ENCODE data around the gene SLAMF9.
A peak's percentile ranks its signal among the peaks of the same experiment; 100 is the strongest.

Gene SLAMF9

DNA sequence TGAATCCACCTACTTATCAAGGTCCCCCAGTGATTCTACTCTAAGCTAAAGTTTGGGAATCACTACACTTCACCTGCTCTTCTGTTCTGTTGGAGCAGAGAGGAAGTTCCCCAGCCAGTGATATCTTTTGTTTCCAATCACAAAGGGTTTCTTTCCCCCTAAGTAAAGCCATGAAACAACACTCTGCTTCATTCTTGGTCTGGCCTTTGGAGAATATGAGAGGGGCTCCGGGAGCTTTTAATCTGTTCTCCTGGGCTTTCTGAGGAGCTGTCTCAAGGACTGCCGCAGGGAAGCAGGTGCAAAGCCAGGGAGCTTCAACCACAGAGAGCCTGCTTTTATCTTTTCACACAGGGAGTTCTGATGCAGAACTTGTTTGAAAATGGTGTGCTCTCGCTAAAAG is 10.1 kb upstream of the SLAMF9 start:
- TF ChIP-seq POLR2A (IDR thresholded peaks at IDR 0.05; ENCODE audit: low read depth, low read length): no peak
- FAIRE-seq (no peak), DNase-seq (ENCODE audit: insufficient read length, low spot score) (no peak)

DNA sequence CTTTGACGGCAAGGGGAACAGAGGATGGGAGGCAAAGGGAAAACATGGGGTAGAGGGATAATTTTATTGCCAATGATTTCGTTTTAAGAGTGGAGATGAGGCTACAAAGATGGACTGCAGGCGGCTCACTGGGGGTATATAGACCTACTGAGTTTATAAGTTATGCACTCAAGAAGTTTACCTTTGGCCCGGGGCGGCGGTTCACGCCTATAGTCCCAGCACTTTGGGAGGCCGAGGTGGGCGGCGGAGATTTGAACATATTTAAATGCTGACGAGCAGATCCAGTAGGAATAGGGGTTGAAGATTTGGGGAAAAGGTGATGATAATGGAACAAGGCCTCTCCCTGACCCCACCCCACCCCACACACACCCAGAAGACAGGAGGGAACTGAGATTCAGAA is 8.1 kb upstream of the SLAMF9 start:
- FAIRE-seq (no peak), DNase-seq (ENCODE audit: insufficient read length, low spot score) (no peak)
- TF ChIP-seq POLR2A (IDR thresholded peaks at IDR 0.05; ENCODE audit: low read depth, low read length): no peak

DNA sequence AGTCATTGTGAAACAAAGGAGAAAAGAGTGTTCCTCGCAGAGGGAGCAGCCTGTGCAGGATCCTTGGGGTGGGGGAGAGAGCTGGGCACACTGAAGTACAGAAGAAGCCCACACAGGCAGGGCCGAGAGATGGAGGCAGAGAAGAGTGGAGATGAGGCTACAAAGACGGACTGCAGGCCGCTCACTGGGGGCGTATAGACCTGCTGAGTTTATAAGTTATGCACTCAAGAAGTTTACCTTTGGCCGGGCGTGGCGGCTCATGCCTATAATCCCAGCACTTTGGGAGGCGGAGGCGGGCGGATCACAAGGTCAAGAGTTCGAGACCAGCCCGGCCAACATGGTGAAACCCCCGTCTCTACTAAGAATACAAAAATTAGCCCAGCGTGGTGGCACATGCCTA is 7.6 kb upstream of the SLAMF9 start:
- FAIRE-seq (no peak), DNase-seq (ENCODE audit: insufficient read length, low spot score) (no peak)
- no peak for TF ChIP-seq POLR2A (IDR thresholded peaks at IDR 0.05; ENCODE audit: low read depth, low read length)

DNA sequence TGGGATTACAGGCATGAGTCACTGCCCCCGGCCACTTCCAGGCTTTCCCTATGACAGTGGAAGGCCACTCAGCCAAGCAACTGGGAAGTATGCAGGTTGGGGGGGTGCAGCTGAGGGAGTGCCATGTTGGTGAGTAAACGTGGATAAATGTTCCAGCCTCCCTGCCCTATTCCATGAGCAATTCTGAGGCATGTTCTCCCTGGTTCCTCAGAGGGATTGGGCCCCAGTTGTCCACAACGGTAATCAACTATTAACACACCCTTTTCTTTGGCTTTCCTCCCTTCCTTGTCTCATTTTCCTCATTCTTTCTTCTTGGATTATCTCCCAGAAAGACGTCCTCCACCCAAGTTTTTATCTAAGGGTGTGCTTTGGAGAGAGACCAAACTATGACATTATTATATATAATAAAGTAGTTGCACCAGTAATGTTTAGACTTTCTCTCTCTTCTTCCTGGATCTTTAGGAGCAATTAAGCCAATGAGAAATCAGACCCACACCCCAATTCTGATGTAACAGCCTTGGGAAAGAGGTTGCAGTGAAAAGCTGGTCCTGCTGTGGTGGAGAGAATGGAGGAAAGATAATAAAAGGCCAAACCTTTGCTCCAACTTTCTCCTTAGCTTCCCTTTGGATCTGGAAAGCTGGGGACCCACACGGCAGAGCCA is 6.8 kb upstream of the SLAMF9 start:
- FAIRE-seq (no peak), DNase-seq (ENCODE audit: insufficient read length, low spot score) (peak; percentile 73)
- no peak for TF ChIP-seq POLR2A (IDR thresholded peaks at IDR 0.05; ENCODE audit: low read depth, low read length)

DNA sequence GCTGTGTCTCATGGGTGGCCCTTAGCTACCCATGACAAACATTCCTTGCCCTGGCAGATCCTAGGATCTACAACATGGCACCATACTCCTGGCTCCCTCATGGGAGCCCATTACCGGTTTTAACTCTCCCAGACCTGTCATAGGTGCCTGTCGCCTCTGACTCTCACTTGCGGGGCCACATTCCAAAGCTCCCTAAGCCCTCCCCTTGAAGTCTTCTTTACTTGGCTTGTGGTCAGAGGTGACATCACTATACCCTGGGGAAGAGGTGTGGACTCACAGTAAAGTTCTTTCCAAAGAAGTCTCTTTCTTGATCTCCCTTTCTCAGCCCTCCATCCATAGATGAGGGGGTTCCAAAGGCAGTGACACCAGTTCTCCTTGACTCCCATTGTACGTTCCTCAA is 5.4 kb upstream of the SLAMF9 start:
- FAIRE-seq: no peak
- no peak for DNase-seq (ENCODE audit: insufficient read length, low spot score)
- no peak for TF ChIP-seq POLR2A (IDR thresholded peaks at IDR 0.05; ENCODE audit: low read depth, low read length)

DNA sequence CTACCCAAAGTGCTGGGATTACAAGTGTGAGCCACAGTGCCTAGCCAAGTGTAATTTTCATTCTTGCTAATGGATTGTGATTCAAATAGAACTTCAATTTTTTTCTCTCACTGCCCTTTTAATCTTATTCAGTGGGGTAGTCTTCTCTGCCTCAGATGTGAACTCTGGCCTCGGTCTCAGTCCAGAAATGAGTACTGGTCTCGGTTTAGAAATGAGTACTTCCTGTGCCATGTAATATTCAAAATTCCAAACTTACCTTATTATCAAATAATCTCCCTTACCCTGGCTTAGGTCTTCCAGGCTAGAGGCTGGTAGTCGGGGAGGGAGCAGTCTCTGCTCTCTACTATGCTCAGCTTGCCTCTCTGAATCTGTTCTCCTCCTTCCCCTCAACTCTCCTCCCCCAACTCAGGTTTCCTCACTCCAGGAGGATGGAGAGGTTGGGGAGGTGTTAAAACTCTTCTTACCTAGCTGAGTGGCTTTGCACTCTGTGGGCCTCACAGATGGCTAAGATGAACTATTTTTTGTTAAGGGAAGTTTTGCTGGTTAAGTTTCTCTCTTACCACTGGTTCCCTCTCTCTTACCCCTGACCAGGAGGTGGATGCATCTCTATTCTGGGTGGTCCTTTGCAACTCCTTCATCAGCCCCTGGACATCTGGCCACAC is 4.8 kb upstream of the SLAMF9 start:
- no peak for DNase-seq (ENCODE audit: insufficient read length, low spot score)
- FAIRE-seq: no peak
- no peak for TF ChIP-seq POLR2A (IDR thresholded peaks at IDR 0.05; ENCODE audit: low read depth, low read length)

DNA sequence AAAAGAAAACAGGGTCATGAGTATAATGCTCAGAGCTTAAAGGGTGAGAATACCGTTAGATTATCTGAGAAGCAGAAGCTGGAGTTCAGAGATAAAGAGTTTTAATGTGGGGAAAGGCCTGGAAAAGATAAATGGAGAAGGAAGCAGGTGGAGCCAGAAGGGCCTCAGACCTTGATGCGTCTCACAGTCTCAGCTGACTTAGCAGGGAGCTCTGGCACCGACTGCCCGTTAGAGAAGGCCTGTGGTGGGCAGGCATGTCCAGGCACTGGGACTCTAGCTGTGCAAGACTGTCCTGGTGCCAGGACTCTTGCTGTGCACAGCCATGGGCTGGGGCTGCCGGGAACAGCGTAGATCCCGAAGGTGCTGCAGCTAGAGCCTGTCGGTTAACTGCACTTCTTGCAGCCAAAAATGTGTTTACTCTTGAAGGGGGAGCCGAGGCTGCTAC is 3.8 kb upstream of the SLAMF9 start:
- FAIRE-seq: no peak
- DNase-seq (ENCODE audit: insufficient read length, low spot score): no peak
- no peak for TF ChIP-seq POLR2A (IDR thresholded peaks at IDR 0.05; ENCODE audit: low read depth, low read length)

DNA sequence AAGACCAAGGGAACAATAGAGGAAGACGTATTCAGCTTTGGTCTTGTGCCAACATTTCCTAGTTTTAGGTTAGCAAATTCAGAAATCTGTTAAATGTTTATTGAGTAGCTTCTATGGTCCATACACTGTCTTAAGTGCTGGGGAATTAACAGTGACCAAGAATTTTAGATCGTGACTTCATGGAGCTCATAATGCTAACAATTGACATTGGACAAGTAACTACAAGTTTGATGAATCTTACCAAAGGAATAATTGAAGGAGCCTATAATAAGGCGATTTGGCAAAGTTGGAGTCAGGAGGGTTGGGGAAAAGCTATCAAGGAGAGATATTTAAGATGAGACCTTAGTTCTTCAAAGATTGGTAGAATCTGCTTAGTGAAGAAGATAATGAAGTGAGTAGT is 1.4 kb upstream of the SLAMF9 start:
- FAIRE-seq (no peak), DNase-seq (ENCODE audit: insufficient read length, low spot score) (no peak)
- no peak for TF ChIP-seq POLR2A (IDR thresholded peaks at IDR 0.05; ENCODE audit: low read depth, low read length)

DNA sequence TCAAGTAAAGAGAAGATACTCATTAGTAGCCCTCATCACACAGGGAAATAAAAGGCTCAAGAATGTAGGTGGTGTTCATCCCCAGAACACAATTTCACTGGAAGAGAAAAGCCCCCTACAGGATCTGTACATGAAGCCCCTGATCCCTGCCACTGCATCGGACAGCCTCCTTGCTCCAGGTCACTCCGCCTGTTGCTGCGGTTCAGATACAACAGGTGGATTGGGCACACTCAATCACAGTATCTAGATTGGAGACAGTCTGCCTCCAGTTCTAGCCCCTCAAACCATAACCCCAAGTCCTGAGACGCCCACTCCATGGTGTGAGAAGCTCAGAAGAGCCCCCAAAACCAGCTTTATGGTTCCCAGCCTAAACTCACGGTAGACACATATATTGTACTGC is 1.1 kb downstream of the SLAMF9 start:
- no peak for DNase-seq (ENCODE audit: insufficient read length, low spot score)
- no peak for FAIRE-seq
- TF ChIP-seq POLR2A (IDR thresholded peaks at IDR 0.05; ENCODE audit: low read depth, low read length): no peak

DNA sequence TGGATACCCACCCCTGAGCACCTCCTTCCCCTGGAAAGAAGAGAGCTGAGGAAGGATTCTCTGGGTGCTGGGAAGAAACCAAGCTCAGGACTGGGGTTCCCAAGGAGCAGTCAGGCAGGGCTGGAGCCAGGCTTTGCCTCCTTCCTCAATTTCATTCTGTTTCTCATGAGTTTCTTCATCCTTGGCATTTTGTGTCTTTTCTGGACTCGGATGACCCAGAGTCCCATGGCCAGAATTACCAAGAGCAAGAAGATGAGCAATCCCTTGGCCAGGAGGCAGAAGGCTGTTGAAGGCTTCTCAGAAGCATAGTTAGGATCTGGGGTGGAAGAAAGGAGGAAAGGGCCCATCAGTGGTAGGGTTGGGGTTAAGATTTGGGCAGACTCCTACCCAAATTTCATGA is 2.5 kb downstream of the SLAMF9 start:
- DNase-seq (ENCODE audit: insufficient read length, low spot score) (no peak), FAIRE-seq (no peak)
- no peak for TF ChIP-seq POLR2A (IDR thresholded peaks at IDR 0.05; ENCODE audit: low read depth, low read length)

DNA sequence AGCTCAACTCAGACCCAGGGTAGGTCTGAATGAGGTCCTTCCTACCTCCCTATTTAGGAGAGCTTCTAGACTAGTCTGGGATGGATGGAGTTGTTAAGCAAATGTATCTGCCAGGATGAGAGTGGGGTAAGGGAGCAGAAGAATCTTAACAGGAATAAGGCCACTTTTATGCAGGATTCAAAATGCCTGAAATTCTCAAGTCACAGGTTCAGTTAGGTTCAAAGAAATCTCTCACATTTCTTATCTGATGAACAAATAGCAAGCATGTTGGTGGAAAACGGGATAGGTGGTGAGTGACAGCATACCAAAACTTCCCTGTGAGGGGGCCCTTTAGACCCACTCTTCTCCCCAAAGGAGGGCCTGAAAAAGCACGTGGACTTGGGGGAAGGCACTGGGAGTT is 3.0 kb downstream of the SLAMF9 start:
- TF ChIP-seq POLR2A (IDR thresholded peaks at IDR 0.05; ENCODE audit: low read depth, low read length): no peak
- DNase-seq (ENCODE audit: insufficient read length, low spot score) (no peak), FAIRE-seq (no peak)

DNA sequence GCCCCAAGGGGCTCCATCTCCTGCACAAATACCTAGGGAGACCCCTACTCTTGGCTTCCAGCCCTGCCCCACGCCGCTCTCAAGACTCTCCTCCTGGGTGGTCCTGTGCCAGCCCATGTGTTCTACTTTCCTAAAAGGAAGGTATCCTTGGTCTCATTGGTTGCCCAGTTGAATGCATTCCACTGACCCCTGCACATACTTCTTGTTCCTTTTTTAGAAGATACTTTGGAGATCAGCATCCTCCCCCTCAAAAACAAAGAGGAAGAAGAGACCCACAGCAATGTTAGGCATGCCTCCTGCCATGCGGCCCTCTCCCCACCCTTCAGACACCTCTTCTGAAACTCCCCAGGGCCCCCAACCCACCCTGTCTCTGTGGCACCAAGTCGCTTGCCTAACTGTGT is 4.1 kb downstream of the SLAMF9 start:
- no peak for DNase-seq (ENCODE audit: insufficient read length, low spot score)

DNA sequence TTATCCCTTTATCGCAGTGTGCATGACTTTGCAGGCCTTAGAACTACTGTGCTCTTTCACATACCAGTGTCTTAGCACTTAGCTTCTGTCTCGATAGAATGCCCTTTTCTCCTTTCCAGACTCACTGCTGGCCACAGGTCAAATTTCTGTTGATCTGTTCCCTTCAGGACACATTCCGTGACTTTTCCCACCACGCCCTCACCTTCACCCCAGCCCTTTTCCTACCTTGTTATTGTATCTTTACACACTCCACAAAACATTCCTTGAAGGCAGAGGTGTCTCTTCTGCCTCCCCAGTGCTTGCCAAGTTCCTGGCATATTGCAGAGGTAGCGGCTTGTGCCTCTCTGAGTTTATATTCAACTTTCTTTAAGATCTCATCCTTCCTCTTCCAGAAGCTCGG is 4.9 kb downstream of the SLAMF9 start:
- TF ChIP-seq POLR2A (IDR thresholded peaks at IDR 0.05; ENCODE audit: low read depth, low read length): no peak
- DNase-seq (ENCODE audit: insufficient read length, low spot score) (no peak), FAIRE-seq (no peak)

More for the DNA sequence above, 4.1 kb downstream of the SLAMF9 start:
- FAIRE-seq: no peak
- no peak for TF ChIP-seq POLR2A (IDR thresholded peaks at IDR 0.05; ENCODE audit: low read depth, low read length)

DNA sequence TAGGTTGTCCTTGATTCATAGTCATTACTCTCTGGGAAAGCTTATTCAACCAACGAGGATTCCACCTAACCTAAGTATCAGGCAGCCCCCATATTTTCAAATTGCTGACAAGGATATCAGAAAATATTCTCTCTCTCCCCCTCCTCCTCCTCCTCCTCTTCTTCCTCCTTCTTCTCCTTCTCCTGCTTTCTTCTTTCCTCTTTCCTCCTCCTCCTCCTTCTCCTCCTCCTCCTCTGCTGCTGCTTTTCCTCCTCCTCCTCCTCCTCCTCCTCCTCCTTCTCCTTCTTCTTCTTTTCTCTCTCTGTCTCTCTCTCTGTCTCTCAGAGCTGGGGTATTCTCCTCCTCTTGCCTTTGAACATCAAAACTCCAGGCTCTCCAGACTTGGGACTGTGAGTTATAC is 6.1 kb downstream of the SLAMF9 start:
- FAIRE-seq (no peak), DNase-seq (ENCODE audit: insufficient read length, low spot score) (no peak)
- no peak for TF ChIP-seq POLR2A (IDR thresholded peaks at IDR 0.05; ENCODE audit: low read depth, low read length)
